ENCODE results near the gene TPRG1.

The TPRG1 gene

GRCh38 chr3:189233225-189233858 lies 61.6 kb downstream of the TPRG1 start:
- DNase-seq = peak; percentile 21

DNA sequence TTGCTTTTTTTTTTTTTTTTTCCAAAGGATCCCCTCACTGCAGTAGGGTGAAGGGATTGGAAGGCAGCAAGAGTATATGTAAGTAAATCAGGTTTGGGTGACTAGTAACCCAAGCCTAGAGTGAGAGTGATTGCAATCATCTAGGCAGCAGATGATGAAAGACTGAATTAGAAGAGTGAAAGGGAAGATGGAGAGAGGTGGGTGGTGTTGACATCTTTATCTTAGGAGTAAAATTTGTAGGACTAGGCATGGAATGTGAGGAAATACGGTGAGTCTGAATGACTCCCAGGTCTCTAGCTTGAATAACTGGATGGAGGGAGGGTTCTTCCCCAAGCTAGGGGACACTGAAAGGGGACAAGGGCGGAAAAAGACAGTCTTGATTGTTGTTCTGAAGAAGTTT lies 63.4 kb downstream of the TPRG1 start:
- DNase-seq = no peak

DNA sequence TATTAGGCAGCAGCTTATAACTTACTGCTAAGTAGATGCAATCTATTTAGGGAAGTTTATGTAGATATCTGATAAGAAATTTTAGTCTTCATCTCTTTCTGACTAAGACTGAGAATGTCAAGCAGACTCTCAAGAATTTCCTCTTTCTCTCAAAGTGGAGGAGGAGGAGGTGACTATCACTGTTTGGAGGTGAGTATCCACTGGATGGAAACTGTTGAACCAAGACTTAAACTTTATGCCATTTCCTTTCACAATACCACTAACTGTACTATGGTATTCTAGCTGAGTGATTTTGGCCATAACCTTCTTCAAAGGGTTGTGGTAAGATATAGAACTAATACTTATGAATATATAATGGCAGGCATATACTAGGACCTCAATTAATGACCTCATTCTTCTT lies 64.6 kb downstream of the TPRG1 start:
- no peak for DNase-seq

DNA sequence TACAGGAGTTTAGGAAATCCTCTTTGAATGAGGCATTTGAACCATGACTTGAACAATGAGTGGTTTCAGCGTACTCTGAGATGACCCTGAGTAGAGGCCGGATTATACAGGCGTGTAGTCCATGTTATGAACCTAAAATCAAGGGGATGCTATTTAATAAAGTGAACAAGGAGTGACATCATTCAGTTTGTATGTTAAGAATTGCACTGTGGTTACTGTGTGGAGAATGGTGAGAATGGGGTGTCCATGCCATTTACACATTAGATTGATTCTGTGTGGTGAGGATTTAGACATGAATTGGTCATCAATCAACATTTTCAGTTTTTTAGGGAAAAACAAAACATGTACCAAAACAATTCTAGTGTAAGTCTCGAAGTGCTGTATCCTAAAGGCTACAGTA lies 65.8 kb downstream of the TPRG1 start:
- DNase-seq = no peak

DNA sequence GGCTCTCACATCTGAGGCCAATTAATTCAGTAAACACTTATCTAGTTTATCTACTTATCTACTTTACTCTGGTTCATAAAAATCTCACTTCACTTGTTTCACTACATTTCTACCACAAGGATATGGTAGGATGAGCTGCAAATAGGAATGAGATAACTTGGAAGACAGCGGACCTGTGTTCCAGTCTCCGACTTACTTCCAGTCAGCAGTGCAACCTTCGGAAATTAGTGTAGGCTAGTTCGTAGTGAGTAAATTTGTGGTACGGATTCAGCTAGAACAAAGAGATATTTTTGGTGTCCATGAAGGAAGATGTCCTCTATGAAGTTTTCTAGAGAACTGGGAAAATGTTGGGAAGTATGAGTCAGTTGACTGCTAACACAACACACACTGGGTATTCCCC lies 66.3 kb downstream of the TPRG1 start:
- no peak for DNase-seq

DNA sequence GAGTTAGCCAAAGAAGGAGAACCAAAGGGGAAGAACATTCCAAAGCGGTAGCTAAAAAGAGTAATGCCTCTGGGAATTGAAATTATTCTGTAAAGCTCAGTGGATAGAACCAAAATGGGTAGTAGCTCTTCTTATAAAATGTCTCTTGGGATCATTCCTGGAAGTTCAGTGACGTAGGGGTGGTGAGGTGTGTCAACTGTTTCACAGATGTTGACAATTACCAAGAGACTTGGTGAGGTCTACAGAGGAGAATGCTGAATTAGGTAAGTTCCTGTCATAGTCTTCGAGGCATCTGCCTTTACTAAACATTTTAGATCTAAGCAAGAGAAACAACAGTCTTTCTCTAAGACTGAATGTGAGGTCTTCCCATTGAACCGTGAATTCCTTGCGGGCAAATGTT lies 67.8 kb downstream of the TPRG1 start:
- no peak for DNase-seq

- DNase-seq = no peak
These were observed 78.2 kb downstream of the TPRG1 start for GRCh38 chr3:189249987-189250386.

GRCh38 chr3:189258261-189258660 lies 86.5 kb downstream of the TPRG1 start:
- DNase-seq = no peak

DNA sequence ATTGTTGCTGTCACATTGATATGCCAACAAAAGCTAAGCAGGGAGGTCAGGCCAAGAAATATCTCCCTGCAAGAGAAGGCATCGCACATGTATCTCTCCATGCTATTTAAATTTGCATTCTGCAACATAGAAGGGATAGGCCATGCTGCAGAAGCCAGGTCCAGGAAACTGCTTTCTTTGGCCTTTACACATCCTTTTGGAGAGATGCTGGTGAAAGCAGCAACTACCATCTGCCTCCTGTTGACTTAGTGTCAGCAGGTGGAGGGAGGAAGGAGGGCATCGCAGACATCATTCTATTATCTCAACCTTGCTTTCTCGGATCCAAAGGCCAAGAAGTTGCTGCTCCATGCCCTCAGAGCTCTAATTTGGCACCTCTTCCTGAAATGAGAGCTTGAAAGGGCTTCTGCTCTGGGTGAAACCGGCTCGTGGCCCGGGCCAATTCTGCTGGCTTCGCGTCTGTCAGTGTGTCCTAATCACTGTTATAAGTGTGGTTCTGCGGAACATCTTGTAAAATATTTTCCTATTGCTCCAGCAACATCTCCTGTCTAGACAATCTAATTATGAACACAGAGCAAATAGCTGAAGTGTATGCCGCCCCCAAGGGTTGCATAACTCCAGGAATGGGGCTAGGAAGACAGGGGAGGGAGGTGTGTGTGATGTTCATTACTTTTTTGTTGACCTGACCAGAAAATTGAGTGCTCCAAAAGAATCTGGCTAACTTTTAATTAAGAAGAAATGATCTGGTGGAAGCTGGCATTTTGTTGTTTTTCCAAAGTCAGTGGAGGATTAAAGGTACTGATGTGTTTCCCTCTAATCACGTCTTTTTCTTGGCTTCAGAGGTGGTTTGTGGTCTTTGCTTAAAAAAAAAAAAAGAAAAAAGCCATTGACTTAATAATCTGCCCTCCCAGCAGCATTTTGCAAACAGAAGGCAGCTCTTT lies 89.1 kb downstream of the TPRG1 start:
- DNase-seq = no peak

DNA sequence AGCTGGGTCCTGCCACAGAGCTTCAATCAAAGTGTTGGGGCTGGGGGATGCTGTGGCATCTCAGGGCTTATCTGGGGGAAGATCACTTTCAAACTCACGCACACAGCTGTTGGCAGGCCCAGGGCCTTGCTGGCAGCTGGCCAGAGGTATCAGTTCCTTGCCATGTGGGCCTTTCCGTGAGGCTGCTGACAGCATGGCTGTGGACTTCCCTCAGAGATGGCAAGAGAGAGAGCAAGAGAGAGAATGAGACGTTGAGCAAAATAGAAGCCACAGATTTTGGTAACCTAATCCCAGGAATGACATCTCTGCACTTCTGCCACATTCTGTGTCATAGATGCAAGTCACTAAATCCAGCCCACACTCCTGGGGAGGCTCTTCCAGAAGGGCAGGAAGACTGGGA lies 91.0 kb downstream of the TPRG1 start:
- DNase-seq = no peak

- DNase-seq = no peak
These were observed 96.3 kb downstream of the TPRG1 start for GRCh38 chr3:189267981-189268613.

DNA sequence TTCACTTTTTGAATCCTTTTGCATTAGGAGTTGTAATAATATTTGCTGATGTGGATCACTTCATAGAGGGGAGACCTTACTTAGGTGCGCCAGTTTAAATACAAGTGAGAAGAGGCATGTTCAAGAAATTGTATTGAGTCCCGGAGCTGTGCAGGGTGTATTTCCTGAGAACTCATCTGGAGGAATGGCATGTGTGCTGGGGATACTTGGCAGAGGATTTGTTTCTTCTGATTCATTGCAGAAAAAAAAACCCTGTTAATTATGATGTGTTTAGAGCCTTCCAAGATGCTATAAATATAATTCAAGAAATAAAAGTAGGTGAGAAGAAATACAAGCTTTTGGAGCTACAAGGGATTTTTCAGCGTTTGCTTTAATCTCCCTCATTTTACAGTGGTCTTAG lies 97.6 kb downstream of the TPRG1 start:
- DNase-seq = no peak

DNA sequence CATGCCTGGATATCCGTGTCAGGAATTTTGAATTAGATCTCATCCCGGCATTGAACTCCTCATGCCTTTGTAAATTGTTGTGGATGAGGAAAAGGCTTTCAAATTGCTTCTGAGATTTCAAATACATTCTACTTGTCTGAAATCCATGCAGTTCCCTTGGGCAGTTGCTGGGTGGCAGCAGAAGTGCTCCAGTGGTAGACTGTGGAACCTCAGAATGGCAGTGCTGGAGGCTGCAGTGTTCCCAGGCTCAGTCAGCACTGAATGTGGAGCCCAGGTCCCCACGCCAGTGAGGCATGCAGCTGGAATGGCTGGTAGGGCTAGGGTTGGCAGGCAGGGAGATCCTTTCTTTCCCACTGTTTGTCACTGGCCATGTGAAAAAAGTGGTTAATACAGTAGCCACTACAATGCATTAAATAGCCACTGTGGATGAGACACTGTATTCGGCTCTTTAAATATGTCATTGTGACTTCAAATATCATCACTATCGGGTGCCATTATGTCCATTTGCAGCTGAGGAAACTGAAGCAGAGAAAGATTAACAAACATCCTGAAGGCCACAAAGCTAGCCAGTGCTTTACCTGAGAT lies 98.6 kb downstream of the TPRG1 start:
- peak; percentile 51 for DNase-seq

GRCh38 chr3:189272500-189273119 lies 100.8 kb downstream of the TPRG1 start:
- DNase-seq = no peak

DNA sequence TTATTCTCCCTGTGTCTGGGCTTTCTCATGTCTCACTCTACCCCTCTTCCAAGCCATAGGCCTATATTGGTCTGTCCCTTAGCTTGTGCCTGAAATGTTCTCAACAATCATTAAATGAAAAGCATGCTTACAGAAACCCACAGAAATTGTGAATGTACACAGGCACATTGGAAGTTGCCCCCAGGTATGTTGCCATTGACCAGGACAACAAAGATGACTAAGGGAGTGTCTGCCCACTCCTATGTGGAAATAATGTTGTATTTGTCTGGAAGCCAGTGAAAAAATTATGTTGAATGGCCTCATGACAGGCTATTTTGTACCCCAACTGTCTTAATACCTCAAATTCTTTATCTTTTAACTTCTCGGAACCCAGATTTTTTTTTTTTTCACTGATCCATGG lies 102.0 kb downstream of the TPRG1 start:
- no peak for DNase-seq

GRCh38 chr3:189275182-189275581 lies 103.4 kb downstream of the TPRG1 start:
- no peak for DNase-seq

DNA sequence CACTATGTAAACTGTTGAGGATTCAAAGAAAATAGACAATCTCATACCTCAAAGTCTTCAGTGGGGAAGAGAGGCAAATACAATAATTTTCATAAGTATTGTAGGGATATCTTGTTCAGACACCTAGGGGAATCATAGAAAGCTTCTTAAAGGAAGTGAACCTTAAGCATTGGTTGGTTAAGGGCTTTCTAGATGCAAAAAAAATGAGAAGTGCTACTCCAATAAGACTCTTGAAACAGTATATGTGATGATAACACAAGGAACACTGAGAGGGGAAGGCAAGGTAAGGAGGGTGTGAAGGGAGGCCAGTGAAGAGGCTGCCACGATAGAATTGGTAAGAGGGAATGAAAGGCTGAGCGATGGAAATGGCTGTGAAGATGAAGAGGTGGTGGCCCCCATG lies 104.1 kb downstream of the TPRG1 start:
- DNase-seq = no peak

DNA sequence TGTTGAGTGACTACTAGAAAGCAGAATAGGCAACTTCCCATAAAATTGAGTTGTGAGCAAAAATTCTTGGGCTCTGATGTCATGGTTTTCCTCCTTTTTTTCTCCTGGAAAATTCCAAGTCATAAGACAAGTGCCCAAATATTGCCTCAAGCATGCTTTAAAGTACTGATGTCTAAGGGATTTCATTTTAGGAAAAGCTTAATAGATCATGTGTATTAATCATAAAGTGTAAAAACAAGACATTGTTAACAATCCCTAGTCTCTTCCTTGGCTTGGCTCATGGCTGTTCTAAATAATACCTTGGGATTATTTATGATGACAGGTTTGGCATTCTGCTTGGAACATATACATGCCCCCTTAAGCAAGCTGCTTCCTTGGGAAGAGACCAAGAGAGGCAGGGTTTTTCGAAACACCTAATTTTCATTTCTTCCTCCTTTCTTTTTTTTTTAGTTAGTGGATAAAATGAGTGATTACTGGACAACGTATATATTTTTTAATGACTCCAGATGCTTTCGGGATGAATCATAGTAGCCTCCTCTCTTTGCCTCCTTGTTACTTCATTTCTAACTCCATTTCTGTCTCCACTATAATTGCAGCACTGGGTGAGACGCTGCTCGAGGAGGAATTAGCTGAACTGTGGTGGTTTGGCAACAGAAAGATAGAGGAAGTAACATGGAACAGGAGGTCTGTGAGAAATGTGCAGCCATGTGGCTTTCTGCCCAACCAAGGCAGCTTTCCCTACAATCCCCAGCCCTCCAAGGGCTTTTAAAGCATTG lies 104.9 kb downstream of the TPRG1 start:
- DNase-seq = no peak

DNA sequence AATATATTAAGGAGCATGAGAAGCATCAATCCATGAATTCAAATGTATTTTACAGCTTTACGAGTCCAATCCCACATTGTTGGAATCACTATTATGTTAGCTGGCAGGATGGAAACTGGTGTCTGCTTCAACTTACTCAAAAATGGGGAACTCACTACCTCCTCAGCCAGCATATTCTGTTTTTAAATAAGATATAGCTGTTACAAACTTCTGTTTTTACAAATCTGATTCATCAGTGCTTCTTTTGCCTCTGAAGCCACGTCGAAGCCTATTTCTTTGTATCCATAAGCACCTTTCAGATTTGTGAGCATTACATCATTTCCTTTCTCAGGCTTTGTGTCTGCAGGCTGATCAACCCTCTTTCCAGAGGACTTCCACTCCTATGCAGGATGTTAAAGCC lies 105.9 kb downstream of the TPRG1 start:
- no peak for DNase-seq

DNA sequence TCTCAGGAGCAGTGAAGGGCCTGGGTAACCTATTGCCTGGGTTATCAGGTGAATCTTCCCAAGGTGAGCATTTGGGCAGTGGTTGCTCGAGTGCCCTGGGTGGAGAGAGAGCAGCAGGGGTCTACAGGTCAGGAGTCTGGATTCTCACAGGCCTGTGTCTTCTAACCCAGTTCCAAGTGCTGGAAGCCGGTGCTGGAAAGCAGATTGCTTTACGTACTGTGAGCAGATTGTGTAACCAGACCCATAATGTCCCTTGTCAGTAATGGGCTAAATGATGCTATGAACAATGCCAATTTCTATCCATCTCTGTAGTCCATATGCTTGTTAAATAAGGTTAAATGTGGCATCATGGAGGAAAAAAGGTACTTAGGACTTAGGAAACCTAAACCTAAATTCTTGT lies 106.5 kb downstream of the TPRG1 start:
- DNase-seq = no peak

DNA sequence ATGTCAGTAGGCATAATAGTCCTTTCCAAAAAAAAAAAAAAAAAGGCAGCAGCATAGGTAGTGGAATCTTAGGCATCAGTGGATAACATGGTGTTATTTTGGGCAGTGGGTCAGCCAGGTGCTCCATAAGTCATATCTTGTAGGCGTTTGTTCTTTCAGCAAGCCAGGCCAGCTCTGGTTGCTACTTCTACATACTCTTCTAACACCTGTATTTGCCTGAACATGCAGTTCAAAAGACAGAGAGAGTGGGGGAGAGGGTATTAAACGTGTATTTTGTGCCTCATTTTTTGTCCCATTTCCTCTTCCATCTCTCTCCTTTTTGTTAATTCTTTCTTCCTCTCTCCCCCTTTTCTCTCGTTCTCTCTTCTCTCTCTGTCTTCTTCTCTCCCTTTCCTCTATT lies 110.4 kb downstream of the TPRG1 start:
- no peak for DNase-seq

- no peak for DNase-seq
These were observed 111.0 kb downstream of the TPRG1 start for GRCh38 chr3:189282741-189283140.

Measured in stimulated activated CD4-positive, alpha-beta T cell treated with anti-CD3 and anti-CD28 coated beads, Interleukin-4, amount 100 ng/mL, for 24 hours (primary cell).